ENCODE results near the gene GRM7. TPM values are rescaled to one million over a fixed set of nuclear protein-coding genes. Genes with fewer than 3 reads are reported as not detected.

GRM7 gene
- total and polyA plus RNA-seq, 4 donors = 0.20 to 1.3 (median 0.80) TPM

DNA sequence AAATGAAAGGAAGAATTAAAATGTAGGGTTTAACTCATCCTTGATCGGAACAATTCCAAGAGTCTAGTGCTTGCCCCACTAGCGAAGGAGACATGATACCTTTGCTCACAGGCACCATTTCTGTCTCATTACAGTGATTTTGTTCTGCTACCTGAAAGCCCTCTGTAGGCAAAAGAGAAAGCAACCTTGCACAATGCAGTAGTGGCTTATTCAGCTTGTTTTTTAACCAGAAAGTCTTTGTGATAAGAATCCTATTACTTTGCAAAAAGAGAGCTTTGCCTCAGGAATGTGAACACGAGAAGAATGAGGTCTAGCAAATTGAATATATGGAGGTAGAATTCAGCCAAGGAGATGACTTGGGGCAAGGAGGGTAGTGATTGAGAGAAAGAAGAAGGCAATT is 684.4 kb downstream of the GRM7 start:
- 82 to 88% methylated on average over 3 of the region's 3 CpGs for WGBS, 2 donors
- Histone ChIP-seq H3K9ac (ENCODE audit: insufficient read depth in 1 of 2, low read length in 2 of 2) (no peak overlapping the region), H3K4me3 (no peak overlapping the region), H3K9me3 (ENCODE audit: control insufficient read depth in 4 of 4, insufficient read depth in 3 of 4, low read length in 3 of 4) (no peaks in the 10 kb centered on the region), H3K27me3 (ENCODE audit: control insufficient read depth in 3 of 3, insufficient read depth in 3 of 3, low read length in 2 of 3) (no peaks in the 10 kb centered on the region), H3K36me3 (ENCODE audit: control insufficient read depth in 4 of 4, insufficient read depth in 4 of 4, low read length in 4 of 4) (no peaks in the 10 kb centered on the region), H3K27ac (ENCODE audit: low read depth in 1 of 2, low read length in 1 of 2) (no peak overlapping the region), H3K4me1 (ENCODE audit: control insufficient read depth in 5 of 5, insufficient read depth in 5 of 5, low read length in 5 of 5) (no peaks in the 10 kb centered on the region)
- TF ChIP-seq, protein P1, sequence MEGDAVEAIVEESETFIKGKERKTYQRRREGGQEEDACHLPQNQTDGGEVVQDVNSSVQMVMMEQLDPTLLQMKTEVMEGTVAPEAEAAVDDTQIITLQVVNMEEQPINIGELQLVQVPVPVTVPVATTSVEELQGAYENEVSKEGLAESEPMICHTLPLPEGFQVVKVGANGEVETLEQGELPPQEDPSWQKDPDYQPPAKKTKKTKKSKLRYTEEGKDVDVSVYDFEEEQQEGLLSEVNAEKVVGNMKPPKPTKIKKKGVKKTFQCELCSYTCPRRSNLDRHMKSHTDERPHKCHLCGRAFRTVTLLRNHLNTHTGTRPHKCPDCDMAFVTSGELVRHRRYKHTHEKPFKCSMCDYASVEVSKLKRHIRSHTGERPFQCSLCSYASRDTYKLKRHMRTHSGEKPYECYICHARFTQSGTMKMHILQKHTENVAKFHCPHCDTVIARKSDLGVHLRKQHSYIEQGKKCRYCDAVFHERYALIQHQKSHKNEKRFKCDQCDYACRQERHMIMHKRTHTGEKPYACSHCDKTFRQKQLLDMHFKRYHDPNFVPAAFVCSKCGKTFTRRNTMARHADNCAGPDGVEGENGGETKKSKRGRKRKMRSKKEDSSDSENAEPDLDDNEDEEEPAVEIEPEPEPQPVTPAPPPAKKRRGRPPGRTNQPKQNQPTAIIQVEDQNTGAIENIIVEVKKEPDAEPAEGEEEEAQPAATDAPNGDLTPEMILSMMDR (IDR thresholded peaks at IDR 0.05; ENCODE audit: control extremely low read depth, extremely low read depth) = no peak
- ATAC-seq (ENCODE audit: insufficient read depth, low FRiP score) (no peak), DNase-seq (no peak)

DNA sequence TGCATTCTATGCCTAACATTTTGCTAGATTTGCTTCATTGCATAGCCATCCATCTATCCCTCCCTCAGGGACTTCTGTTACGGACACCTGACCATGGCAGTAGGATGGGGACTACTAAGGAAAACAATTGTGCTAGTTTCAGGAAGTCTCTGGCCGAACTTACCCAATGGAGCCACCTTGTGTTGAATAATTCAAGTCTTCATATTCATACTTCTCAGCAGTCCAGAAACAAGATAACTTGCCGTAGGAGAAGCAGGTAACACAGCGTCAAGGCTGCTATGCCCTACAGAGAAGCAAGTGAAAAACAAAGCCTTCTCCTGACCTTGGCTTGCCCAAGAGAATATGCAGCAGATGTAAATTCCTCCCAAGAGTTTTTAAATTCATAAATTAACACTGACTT is 685.3 kb downstream of the GRM7 start:
- ATAC-seq (ENCODE audit: insufficient read depth, low FRiP score) (no peak), DNase-seq (peak in 2 of 3 donors; percentile 35 to 56)
- no peak overlapping the region for H3K9ac ChIP-seq (ENCODE audit: insufficient read depth in 1 of 2, low read length in 2 of 2)
- H3K9me3 ChIP-seq (ENCODE audit: control insufficient read depth in 4 of 4, insufficient read depth in 3 of 4, low read length in 3 of 4) = no peaks in the 10 kb centered on the region
- H3K27ac ChIP-seq (ENCODE audit: low read depth in 1 of 2, low read length in 1 of 2) = no peak overlapping the region
- no peaks in the 10 kb centered on the region for H3K27me3 ChIP-seq (ENCODE audit: control insufficient read depth in 3 of 3, insufficient read depth in 3 of 3, low read length in 2 of 3)
- 62% methylated on average over 4 of the region's 4 CpGs for WGBS, 2 donors
- H3K36me3 ChIP-seq (ENCODE audit: control insufficient read depth in 4 of 4, insufficient read depth in 4 of 4, low read length in 4 of 4) = no peaks in the 10 kb centered on the region
- no peak overlapping the region for H3K4me3 ChIP-seq
- H3K4me1 ChIP-seq (ENCODE audit: control insufficient read depth in 5 of 5, insufficient read depth in 5 of 5, low read length in 5 of 5) = no peaks in the 10 kb centered on the region
- TF ChIP-seq, protein P1 (IDR thresholded peaks at IDR 0.05; ENCODE audit: control extremely low read depth, extremely low read depth) = no peak

DNA sequence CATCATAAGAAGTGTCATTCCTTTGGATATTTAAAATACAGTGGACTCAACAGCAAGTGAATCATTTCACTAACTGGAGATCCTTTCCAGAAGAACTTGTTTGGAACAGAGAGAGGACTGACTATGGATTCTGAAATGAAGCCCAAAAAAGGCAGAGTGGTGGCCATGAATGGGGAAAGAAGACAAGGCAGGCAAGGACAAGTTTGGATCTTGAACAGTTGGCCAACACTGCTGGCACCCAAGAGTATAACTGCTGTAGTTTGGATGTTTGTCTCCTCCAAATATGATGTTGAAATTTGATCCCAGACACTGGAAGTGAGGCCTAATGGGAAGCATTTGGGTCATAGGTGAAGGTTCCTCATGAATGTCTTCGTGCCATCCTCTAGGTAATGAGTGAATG is 686.9 kb downstream of the GRM7 start:
- no peak overlapping the region for H3K4me3 ChIP-seq
- DNase-seq (no peak), ATAC-seq (ENCODE audit: insufficient read depth, low FRiP score) (no peak)
- no peak overlapping the region for H3K27ac ChIP-seq (ENCODE audit: low read depth in 1 of 2, low read length in 1 of 2)
- TF ChIP-seq, protein P1 (IDR thresholded peaks at IDR 0.05; ENCODE audit: control extremely low read depth, extremely low read depth) = no peak
- no peaks in the 10 kb centered on the region for H3K27me3 ChIP-seq (ENCODE audit: control insufficient read depth in 3 of 3, insufficient read depth in 3 of 3, low read length in 2 of 3)
- WGBS, 2 donors = 90 to 95% methylated on average over 1 of the region's 1 CpG
- H3K4me1 ChIP-seq (ENCODE audit: control insufficient read depth in 5 of 5, insufficient read depth in 5 of 5, low read length in 5 of 5) = no peaks in the 10 kb centered on the region
- H3K9ac ChIP-seq (ENCODE audit: insufficient read depth in 1 of 2, low read length in 2 of 2) = no peak overlapping the region
- H3K36me3 ChIP-seq (ENCODE audit: control insufficient read depth in 4 of 4, insufficient read depth in 4 of 4, low read length in 4 of 4) = no peaks in the 10 kb centered on the region
- peaks cover 0 to 7% (median 3%) of the 10 kb centered on the region in 4 donors for H3K9me3 ChIP-seq (ENCODE audit: control insufficient read depth in 4 of 4, insufficient read depth in 3 of 4, low read length in 3 of 4)

DNA sequence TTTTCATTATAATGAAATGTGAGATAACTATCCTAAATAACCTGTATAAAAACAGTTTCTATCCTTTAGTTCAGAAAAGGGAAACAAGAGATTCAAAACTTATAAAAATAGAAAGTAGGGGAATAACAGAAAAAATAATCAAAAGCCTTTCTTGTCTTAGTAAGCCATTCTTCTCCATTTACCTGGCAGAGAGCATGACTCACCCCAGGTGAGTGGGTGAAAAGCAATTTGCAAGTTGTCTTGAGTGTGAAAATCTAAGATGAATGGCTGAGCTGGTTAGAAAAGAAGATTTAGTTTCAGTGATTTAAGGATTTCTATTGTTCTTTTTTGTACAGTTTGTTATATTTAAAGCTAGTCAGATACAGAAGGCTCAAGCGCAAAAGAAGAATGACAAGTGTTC is 702.0 kb downstream of the GRM7 start:
- WGBS, 2 donors = 59 to 100% methylated on average over 1 of the region's 1 CpG
- DNase-seq = no peak
- no peak for ATAC-seq (ENCODE audit: insufficient read depth, low FRiP score)

More for the DNA sequence above, 702.0 kb downstream of the GRM7 start:
- Histone ChIP-seq H3K9me3 (ENCODE audit: control insufficient read depth in 4 of 4, insufficient read depth in 3 of 4, low read length in 3 of 4) (no peaks in the 10 kb centered on the region), H3K9ac (ENCODE audit: insufficient read depth in 1 of 2, low read length in 2 of 2) (no peak overlapping the region), H3K4me3 (no peak overlapping the region), H3K27ac (ENCODE audit: low read depth in 1 of 2, low read length in 1 of 2) (no peak overlapping the region), H3K4me1 (ENCODE audit: control insufficient read depth in 5 of 5, insufficient read depth in 5 of 5, low read length in 5 of 5) (no peaks in the 10 kb centered on the region), H3K27me3 (ENCODE audit: control insufficient read depth in 3 of 3, insufficient read depth in 3 of 3, low read length in 2 of 3) (no peaks in the 10 kb centered on the region), H3K36me3 (ENCODE audit: control insufficient read depth in 4 of 4, insufficient read depth in 4 of 4, low read length in 4 of 4) (no peaks in the 10 kb centered on the region)
- TF ChIP-seq, protein P1 (IDR thresholded peaks at IDR 0.05; ENCODE audit: control extremely low read depth, extremely low read depth) = no peak

Data from lung (tissue), 12 donors.